Left lung (tissue), 10 donors: Measurements from ENCODE around the gene DCUN1D4. TPM values are rescaled to one million over a fixed set of nuclear protein-coding genes. Genes with fewer than 3 reads are reported as not detected.

Experiments
- ATAC-seq: fragments of 200-7000 bp; cut with Tn5 transposase; one replicate; pipeline ENCODE4 v1.9.1; 2020; ENCODE audit warnings: moderate library complexity
- DNase-seq, 4 donors: peaks; one replicate each; pipeline ENCODE4 v3.0.0-alpha.2; 2013 to 2020
- H3K27ac ChIP-seq, 2 donors: fragments of 200-600 bp; sonication (generic) in 1 of 2; one replicate each; pipeline versions ENCODE4 v1.5.0 to v1.8.0; 2020 to 2021
- H3K27me3 ChIP-seq, 2 donors: fragments of 200-600 bp; sonication (generic) in 1 of 2; one replicate each; pipeline versions ENCODE4 v1.5.0 to v1.8.0; 2020 to 2021
- H3K36me3 ChIP-seq, 2 donors: fragments of 200-600 bp; sonication (generic) in 1 of 2; one replicate each; pipeline versions ENCODE4 v1.5.0 to v1.8.0; 2020 to 2021
- H3K4me1 ChIP-seq, 2 donors: fragments of 200-600 bp; one replicate each; pipeline ENCODE4 v1.8.0; 2021
- H3K4me3 ChIP-seq, 2 donors: fragments of 200-600 bp; sonication (generic) in 1 of 2; one replicate each; pipeline versions ENCODE4 v1.5.0 to v1.8.0; 2020 to 2021; ENCODE audit warnings: mild to moderate bottlenecking in 1 of 2
- H3K9me3 ChIP-seq, 2 donors: fragments of 200-600 bp; sonication (generic) in 1 of 2; one replicate each; pipeline versions ENCODE4 v1.5.0 to v1.8.0; 2020 to 2021
- intact Hi-C, 2 donors: fragments of 100-400 bp; cut with DNase I; formaldehyde crosslinking; loops; one replicate each; pipeline versions ENCODE4 v1.11.2 to v1.14.2; 2022
- polyA plus RNA-seq, 6 donors: library from polyadenylated mRNA; unstranded; fragments of 120-200 nt; gene quantifications; one replicate each; pipeline ENCODE4 v1.2.1, GENCODE V29; 2013; ENCODE audit not compliant: insufficient read length in 6 of 6
- total RNA-seq, 2 donors: library from RNA; stranded (reverse); fragmentation: NEBNext Ultra II Directional; extraction: Animal tissue kit (Norgen Biotek cat#: 25700); gene quantifications; one replicate each; pipeline ENCODE4 v1.2.1, GENCODE V29; 2021
- TF ChIP-seq, protein P1 (sequence below), 2 donors: fragments of 200-600 bp; sonication (generic) in 1 of 2; IDR thresholded peaks; one replicate each; pipeline versions ENCODE4 v1.5.0 to v1.8.0; 2021; ENCODE audit warnings: antibody characterized with exemption in 2 of 2
- donor health status: DM: no; HTN: yes; CAD: no.
- donor health status: DM: no; HTN: no; CAD: no.

Gene DCUN1D4
- total and polyA plus RNA-seq, 8 donors = 31.6 to 54.6 (median 46.5) TPM

DNA sequence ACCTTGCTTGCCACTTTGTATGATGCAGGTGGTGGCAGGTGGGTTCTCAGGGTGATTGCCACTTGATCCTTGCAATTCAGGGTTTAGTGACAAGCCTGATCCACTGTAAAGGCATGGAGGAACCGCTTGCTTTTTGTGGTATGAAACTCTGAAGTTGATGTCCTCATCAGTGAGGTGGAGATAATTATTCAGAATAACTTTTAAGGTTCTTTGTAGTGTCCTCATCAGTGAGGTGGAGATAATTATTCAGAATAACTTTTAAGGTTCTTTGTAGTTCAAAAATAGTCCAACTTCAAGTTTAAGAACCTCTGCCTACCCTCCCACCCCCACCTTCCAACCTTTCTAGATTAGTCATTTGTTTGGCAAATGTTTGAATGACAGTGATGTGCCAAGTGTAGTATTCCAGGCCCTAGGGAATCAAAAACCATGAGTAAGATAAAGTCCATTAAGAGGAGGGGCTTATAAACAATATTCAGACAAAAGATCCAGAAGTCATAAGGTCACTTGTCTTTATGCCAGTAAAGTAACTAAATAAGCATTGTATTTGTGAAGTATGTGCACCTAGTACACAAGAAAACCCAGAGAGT lies 51.2 kb downstream of the DCUN1D4 start:
- Histone ChIP-seq H3K4me1 (no peaks in the 10 kb centered on the region), H3K36me3 (peaks cover 0 to 24% of the 10 kb centered on the region in 2 donors), H3K27me3 (no peaks in the 10 kb centered on the region), H3K9me3 (no peaks in the 10 kb centered on the region), H3K27ac (no peak overlapping the region), H3K4me3 (no peak overlapping the region)
- intact Hi-C loops = loop anchor here in 1 of 2 donors (10.0 kb wide), 1 partner anchor 131 kb away; the partner anchor contains the start of gene LRRC66
- DNase-seq (no peak), ATAC-seq (no peak)
- TF ChIP-seq, protein P1, sequence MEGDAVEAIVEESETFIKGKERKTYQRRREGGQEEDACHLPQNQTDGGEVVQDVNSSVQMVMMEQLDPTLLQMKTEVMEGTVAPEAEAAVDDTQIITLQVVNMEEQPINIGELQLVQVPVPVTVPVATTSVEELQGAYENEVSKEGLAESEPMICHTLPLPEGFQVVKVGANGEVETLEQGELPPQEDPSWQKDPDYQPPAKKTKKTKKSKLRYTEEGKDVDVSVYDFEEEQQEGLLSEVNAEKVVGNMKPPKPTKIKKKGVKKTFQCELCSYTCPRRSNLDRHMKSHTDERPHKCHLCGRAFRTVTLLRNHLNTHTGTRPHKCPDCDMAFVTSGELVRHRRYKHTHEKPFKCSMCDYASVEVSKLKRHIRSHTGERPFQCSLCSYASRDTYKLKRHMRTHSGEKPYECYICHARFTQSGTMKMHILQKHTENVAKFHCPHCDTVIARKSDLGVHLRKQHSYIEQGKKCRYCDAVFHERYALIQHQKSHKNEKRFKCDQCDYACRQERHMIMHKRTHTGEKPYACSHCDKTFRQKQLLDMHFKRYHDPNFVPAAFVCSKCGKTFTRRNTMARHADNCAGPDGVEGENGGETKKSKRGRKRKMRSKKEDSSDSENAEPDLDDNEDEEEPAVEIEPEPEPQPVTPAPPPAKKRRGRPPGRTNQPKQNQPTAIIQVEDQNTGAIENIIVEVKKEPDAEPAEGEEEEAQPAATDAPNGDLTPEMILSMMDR (IDR thresholded peaks at IDR 0.05) = no peak

GRCh38 chr4:51895158-51895557 lies 52.2 kb downstream of the DCUN1D4 start:
- intact Hi-C loops = loop anchor here in 1 of 2 donors (10.0 kb wide), 1 partner anchor 130 kb away; the partner anchor contains the start of gene LRRC66
- no peak overlapping the region for H3K4me3 ChIP-seq
- H3K36me3 ChIP-seq = peaks cover 0 to 24% of the 10 kb centered on the region in 2 donors
- no peak overlapping the region for H3K27ac ChIP-seq
- ATAC-seq (no peak), DNase-seq (no peak)
- no peaks in the 10 kb centered on the region for H3K4me1 ChIP-seq
- H3K27me3 ChIP-seq = no peaks in the 10 kb centered on the region
- TF ChIP-seq, protein P1 (IDR thresholded peaks at IDR 0.05) = no peak
- H3K9me3 ChIP-seq = no peaks in the 10 kb centered on the region

DNA sequence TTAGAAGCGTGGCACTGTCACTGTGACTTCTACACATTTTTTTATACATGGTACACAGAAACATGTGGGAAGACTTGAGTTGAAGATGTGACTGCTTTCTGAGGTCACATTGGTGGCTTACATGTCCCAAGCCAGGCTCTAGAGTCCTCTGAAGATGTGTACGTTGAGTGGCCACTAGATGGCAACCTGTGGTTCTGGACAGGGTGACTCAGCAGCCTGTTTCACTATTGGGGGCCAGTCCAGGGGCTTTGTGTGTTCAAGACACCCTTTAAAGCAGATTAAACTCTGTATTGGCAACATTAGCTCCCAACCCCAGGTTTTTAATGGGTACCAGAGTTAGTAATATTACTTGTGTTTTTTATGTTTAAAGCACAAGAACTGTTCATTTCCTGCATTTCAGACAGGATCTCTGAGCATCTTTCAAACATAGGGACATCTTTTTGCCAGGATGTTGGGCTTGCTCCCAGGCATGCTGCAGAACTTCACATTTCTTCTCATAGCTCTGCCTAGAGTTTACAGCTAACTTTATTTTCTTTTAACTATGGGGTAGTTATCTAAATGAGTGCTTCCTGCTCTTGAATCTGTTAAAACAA lies 53.0 kb downstream of the DCUN1D4 start:
- ATAC-seq = peak; percentile 98
- Histone ChIP-seq H3K36me3 (peaks cover 0 to 19% of the 10 kb centered on the region in 2 donors), H3K27ac (no peak overlapping the region), H3K4me1 (no peaks in the 10 kb centered on the region), H3K9me3 (no peaks in the 10 kb centered on the region), H3K27me3 (no peaks in the 10 kb centered on the region), H3K4me3 (no peak overlapping the region)
- TF ChIP-seq, protein P1 (IDR thresholded peaks at IDR 0.05) = peak; percentile 74 to 77
- DNase-seq = peak in 3 of 4 donors; percentile 39 to 59 (median 42)
- intact Hi-C loops = loop anchor here in 1 of 2 donors (10.0 kb wide), 1 partner anchor 129 kb away; the partner anchor contains the start of gene LRRC66

GRCh38 chr4:51901363-51901762 lies 58.4 kb downstream of the DCUN1D4 start:
- no peak overlapping the region for H3K27ac ChIP-seq
- peak in 1 of 4 donors; percentile 24 for DNase-seq
- peaks cover 0 to 12% of the 10 kb centered on the region in 2 donors for H3K36me3 ChIP-seq
- no peaks in the 10 kb centered on the region for H3K9me3 ChIP-seq
- no peak overlapping the region for H3K4me3 ChIP-seq
- TF ChIP-seq, protein P1 (IDR thresholded peaks at IDR 0.05) = no peak
- intact Hi-C loops = no loop called here
- ATAC-seq = no peak
- H3K4me1 ChIP-seq = peaks cover 0 to 6% of the 10 kb centered on the region in 2 donors
- H3K27me3 ChIP-seq = no peaks in the 10 kb centered on the region

DNA sequence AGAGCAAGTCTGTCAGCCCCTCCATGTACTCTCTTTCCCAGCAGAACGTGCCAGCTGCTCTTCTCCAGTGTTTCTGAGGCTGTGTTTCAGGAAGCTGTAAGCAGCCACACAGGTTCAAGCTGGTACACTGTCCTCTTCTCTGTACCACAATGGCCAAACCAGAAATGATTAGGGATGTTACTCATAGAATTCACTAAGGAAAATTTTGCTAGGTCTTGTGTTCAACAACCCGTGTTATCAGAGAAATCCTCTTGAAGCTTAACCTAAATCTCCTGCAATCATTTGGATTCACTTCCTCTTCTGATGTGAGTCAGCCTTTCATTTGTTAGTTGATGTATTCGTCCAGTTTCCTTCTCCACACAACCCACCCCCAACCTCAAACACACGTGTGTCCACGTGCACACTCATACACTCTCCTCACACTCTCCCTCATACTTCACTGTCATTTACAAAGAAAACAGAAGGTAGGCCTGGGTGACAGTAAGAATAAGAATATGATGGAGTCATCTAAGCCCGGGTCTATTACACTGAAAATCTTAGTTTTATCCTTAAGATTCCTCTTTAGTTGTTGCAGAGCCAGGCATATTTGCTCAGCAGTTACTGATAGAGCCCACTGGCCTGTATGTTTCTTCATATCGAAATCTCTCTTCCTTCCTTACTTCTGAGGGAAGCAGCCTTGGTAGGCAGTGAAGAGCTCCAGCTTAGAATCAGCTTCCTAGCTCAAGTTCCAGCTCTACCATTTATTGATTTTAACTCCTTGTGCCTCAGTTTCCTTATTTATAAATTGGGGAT lies 63.4 kb downstream of the DCUN1D4 start:
- TF ChIP-seq, protein P1 (IDR thresholded peaks at IDR 0.05) = no peak
- H3K4me3 ChIP-seq = no peak overlapping the region
- peak overlapping the region in 1 of 2 donors; percentile 38 for H3K27ac ChIP-seq
- no peaks in the 10 kb centered on the region for H3K9me3 ChIP-seq
- peak; percentile 57 for ATAC-seq
- H3K27me3 ChIP-seq = no peaks in the 10 kb centered on the region
- H3K4me1 ChIP-seq = peaks cover 0 to 17% of the 10 kb centered on the region in 2 donors
- DNase-seq = no peak
- intact Hi-C loops = no loop called here
- H3K36me3 ChIP-seq = peaks cover 0 to 30% of the 10 kb centered on the region in 2 donors
